ENCODE results near the gene LHFPL5. TPM values are rescaled to one million over a fixed set of nuclear protein-coding genes. Genes with fewer than 3 reads are reported as not detected.

LHFPL5 gene
- total and polyA plus RNA-seq, 8 donors = not detected

GRCh38 chr6:35797837-35798526, 7.2 kb upstream of the LHFPL5 start:
- intact Hi-C loops (cut with DNase I) = no loop called here
- TF ChIP-seq, protein P1, sequence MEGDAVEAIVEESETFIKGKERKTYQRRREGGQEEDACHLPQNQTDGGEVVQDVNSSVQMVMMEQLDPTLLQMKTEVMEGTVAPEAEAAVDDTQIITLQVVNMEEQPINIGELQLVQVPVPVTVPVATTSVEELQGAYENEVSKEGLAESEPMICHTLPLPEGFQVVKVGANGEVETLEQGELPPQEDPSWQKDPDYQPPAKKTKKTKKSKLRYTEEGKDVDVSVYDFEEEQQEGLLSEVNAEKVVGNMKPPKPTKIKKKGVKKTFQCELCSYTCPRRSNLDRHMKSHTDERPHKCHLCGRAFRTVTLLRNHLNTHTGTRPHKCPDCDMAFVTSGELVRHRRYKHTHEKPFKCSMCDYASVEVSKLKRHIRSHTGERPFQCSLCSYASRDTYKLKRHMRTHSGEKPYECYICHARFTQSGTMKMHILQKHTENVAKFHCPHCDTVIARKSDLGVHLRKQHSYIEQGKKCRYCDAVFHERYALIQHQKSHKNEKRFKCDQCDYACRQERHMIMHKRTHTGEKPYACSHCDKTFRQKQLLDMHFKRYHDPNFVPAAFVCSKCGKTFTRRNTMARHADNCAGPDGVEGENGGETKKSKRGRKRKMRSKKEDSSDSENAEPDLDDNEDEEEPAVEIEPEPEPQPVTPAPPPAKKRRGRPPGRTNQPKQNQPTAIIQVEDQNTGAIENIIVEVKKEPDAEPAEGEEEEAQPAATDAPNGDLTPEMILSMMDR (IDR thresholded peaks at IDR 0.05) = no peak
- Histone ChIP-seq H3K36me3 (no peaks in the 10 kb centered on the region), H3K27ac (no peak overlapping the region), H3K27me3 (peaks cover 0 to 14% of the 10 kb centered on the region in 2 donors), H3K4me1 (no peaks in the 10 kb centered on the region), H3K9me3 (no peaks in the 10 kb centered on the region), H3K4me3 (no peak overlapping the region)
- DNase-seq = no peak
- no peak for ATAC-seq

DNA sequence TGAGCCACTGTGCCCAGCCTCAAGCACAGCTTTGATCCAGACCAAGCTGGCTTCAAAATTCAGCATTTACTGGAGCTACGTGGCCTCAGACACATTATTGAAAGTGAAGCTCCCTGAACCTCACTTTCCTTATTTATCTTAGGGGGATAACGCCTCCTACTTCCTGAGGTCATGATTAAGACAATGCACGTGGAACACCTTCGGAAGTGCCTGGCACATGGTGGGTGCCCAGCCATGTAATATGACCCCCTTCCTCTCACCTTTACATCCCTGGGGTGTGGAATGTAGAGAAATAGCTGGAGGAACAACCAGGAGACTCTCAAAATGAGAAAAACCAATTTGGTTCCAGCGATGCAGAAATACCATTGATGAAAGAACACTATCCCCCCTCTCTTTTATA, 6.4 kb upstream of the LHFPL5 start:
- Histone ChIP-seq H3K27ac (no peak overlapping the region), H3K9me3 (no peaks in the 10 kb centered on the region), H3K4me1 (no peaks in the 10 kb centered on the region), H3K36me3 (no peaks in the 10 kb centered on the region), H3K4me3 (no peak overlapping the region), H3K27me3 (peaks cover 0 to 17% of the 10 kb centered on the region in 2 donors)
- TF ChIP-seq, protein P1 (IDR thresholded peaks at IDR 0.05) = no peak
- intact Hi-C loops (cut with DNase I) = no loop called here
- DNase-seq (no peak), ATAC-seq (no peak)

DNA sequence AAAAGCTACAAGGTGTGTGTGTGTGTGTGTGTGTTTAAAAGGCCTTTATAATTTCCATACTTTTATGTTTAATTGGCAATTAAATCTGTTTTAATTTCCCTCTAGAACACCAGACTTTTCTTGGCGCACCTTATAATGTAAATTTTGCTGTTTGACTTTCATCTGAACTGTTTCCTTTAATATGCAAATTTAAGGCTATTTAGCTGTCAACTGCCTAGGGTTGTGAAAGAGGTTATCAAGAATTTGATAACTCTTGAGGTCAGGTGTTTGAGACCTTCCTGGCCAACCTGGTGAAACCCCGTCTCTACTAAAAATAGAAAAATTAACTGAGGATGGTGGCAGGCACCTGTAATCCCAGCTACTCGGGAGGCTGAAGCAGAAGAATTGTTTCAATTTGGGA, 4.0 kb upstream of the LHFPL5 start:
- intact Hi-C loops (cut with DNase I) = no loop called here
- DNase-seq = no peak
- peaks cover 4 to 6% of the 10 kb centered on the region in 2 donors for H3K4me1 ChIP-seq
- no peak overlapping the region for H3K27ac ChIP-seq
- H3K4me3 ChIP-seq = no peak overlapping the region
- H3K27me3 ChIP-seq = peaks cover 0 to 29% of the 10 kb centered on the region in 2 donors
- TF ChIP-seq, protein P1 (IDR thresholded peaks at IDR 0.05) = no peak
- H3K9me3 ChIP-seq = no peaks in the 10 kb centered on the region
- no peaks in the 10 kb centered on the region for H3K36me3 ChIP-seq
- no peak for ATAC-seq

GRCh38 chr6:35808688-35809087, 3.5 kb downstream of the LHFPL5 start:
- ATAC-seq (no peak), DNase-seq (no peak)
- Histone ChIP-seq H3K27me3 (peaks cover 0 to 42% of the 10 kb centered on the region in 2 donors), H3K36me3 (no peaks in the 10 kb centered on the region), H3K27ac (no peak overlapping the region), H3K9me3 (no peaks in the 10 kb centered on the region), H3K4me1 (peaks cover 4 to 6% of the 10 kb centered on the region in 2 donors), H3K4me3 (no peak overlapping the region)
- TF ChIP-seq, protein P1 (IDR thresholded peaks at IDR 0.05) = no peak
- intact Hi-C loops (cut with DNase I) = no loop called here

GRCh38 chr6:35809809-35810208, 4.7 kb downstream of the LHFPL5 start:
- peaks cover 0 to 31% of the 10 kb centered on the region in 2 donors for H3K27me3 ChIP-seq
- ATAC-seq (no peak), DNase-seq (no peak)
- H3K4me1 ChIP-seq = peaks cover 4 to 6% of the 10 kb centered on the region in 2 donors
- H3K9me3 ChIP-seq = no peaks in the 10 kb centered on the region
- no peaks in the 10 kb centered on the region for H3K36me3 ChIP-seq
- intact Hi-C loops (cut with DNase I) = no loop called here
- TF ChIP-seq, protein P1 (IDR thresholded peaks at IDR 0.05) = no peak
- no peak overlapping the region for H3K27ac ChIP-seq
- no peak overlapping the region for H3K4me3 ChIP-seq

Measured in left lung (tissue), 10 donors.